Uterine smooth muscle cell (primary cell): ENCODE data around the gene GHRL. TPM values are rescaled to one million over a fixed set of nuclear protein-coding genes. Genes with fewer than 3 reads are reported as not detected.

ENCODE experiments used
- total RNA-seq: library from RNA; depleted of rRNA; stranded (reverse); fragments of >200 nt; gene quantifications from 2 replicates; pipeline ENCODE4 v1.2.3, GENCODE V29; 2014

GHRL gene, protein sequence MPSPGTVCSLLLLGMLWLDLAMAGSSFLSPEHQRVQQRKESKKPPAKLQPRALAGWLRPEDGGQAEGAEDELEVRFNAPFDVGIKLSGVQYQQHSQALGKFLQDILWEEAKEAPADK
- total RNA-seq = 0.25 TPM in 1 of 2 replicates, not detected in the other

DNA sequence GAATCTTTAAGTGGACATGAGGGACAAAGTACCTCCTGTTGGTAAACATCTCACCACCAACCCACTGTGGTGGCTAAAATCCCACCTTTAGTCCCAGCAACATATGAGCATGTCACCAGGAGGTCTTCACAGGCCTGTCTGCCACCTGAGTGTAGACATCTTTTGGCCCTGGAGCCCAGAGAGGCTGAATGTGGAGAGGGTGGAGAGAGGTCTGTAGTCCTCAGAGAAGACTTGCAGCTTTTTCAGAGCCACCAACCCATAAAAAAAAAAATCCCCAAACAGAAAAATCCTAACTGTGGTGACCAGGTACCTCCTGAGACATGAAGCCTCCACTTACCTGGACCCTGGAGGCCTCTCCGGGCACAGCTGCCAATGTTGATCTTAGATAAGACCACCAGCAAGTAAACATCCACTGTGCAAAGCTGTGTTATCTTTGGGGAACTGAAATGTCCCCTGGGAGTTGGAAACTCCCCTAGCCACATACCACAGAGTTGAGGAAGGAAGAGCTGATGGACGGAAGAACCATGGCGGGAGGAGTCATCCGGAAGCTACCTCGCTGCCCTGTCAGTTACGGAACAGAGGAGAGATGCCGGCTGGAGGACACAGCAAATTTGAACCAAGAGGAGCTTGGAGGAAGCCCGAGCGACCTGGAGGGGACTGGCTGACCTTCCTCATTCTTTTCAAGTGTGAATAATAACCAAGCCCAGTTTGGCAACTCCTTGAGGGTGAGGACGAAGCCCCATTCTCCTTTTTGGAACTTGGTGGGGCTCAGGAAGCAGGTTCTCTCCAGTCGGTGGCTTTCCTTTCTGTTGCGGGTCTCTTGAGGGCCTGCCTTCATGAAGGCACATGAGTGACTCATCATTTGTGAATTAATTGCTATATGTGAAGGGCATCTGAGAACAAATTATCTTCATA lies at the start of gene GHRL:
Gene GHRL, minus strand, starts transcription at position 443 of the 915 bp plus-strand sequence. CDS start 2,767 bp downstream, outside the sequence.

DNA sequence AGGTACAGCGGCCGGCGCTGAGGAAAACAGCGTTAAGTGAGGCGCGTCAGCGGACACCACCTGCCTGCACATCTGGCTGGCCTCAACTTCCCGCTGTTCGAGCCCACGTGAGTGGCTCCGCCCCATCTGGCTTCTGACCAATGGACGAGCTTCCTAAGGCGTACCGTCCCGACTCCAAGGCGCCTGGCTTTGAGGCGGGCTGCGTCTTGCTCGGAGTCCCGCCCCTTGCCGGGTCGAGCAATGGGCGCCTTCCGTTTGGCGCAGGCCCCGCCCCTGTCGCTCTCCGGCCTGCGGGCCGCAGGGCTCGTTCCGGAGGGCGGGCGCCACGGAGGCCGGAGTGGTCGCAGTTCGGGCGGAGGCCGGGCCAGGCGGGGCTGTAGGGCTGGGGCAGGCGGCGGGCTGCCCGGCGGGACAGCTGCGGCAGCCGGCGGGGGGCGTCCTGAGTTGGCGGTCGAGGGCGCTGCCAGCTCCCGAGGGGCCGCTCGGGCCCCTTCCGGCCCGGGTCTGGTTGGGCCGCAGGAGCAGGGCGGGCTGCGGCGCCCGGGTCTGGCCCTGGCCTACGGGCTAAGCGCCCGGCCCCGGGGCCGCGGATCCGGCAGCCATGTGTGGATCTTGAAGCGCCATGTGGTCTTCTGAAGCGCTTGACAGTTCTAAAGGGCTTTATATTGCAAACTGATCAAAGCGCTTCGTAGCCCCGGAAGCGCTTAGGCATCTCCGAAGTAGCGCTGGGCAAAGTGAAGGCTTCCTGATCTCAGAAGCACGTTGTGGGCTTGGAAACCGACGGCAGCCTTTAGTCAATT lies 44.4 kb downstream of the GHRL start, which contains the start of gene TATDN2:
Gene TATDN2, plus strand, starts transcription at position 276 of the 800 bp plus-strand sequence. CDS start 742 bp downstream, outside the sequence.

Other genes starting within 250 kb of the GHRL start
- gene FANCD2OS, start 184.7 kb downstream of the GHRL start, total RNA-seq = not detected in 2 replicates
- 83.0 and 109 TPM in 2 replicates for gene BRK1, start 177.3 kb downstream of the GHRL start, total RNA-seq
- 34.2 and 41.0 TPM in 2 replicates for gene VHL, start 151.2 kb downstream of the GHRL start, total RNA-seq
- 4.9 and 6.2 TPM in 2 replicates for gene IRAK2, start 128.0 kb downstream of the GHRL start, total RNA-seq
- 12.9 and 15.7 TPM in 2 replicates for gene TATDN2, start 44.5 kb downstream of the GHRL start, total RNA-seq
- 307 and 372 TPM in 2 replicates for gene SEC13, start 28.2 kb upstream of the GHRL start, total RNA-seq
- gene ATP2B2, start 212.6 kb upstream of the GHRL start, total RNA-seq = not detected in 2 replicates